Measurements from ENCODE around the gene ANO5. TPM values are rescaled to one million over a fixed set of nuclear protein-coding genes. Genes with fewer than 3 reads are reported as not detected.

The ANO5 gene
- polyA plus RNA-seq, 1 experiment, result not detected

- H3K4me3 ChIP-seq (ENCODE audit: low read depth, low read length), result no peak overlapping the region
- DNase-seq (ENCODE audit: low read depth), result no peak
- no peak for TF ChIP-seq CTCF (IDR thresholded peaks at IDR 0.05; ENCODE audit: insufficient read depth, low read depth, low read length)
- ChIA-PET CTCF (no interaction called here), POLR2A (no interaction called here)
- H3K36me3 ChIP-seq (ENCODE audit: control insufficient read depth, insufficient read depth, low read length), result no peaks in the 10 kb centered on the region
- no peaks in the 10 kb centered on the region for H3K27me3 ChIP-seq (ENCODE audit: control insufficient read depth, insufficient read depth, low read length)
Measured at GRCh38 chr11:22197139-22198005, 4.5 kb downstream of the ANO5 start.

DNA sequence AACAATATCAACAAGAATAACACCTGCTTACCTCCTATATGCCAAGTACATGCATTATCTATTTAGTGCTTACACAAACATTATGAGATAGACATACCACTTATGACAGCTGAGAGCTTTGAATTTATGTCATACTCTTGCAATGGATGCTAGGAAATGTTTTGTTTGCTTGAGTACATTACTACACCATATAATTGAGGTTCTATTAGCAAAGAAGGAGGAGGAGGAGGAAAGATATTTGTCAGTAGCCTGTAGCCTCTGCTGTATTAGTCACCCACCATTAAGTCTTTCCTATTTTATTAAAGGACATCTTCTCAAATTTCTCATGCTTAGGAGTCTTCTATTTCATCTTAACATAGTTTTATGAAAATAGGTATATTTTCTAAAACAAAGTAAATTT lies 6.4 kb downstream of the ANO5 start:
- DNase-seq (ENCODE audit: low read depth), result no peak
- CTCF ChIA-PET, result no interaction called here
- H3K36me3 ChIP-seq (ENCODE audit: control insufficient read depth, insufficient read depth, low read length), result no peaks in the 10 kb centered on the region
- H3K27me3 ChIP-seq (ENCODE audit: control insufficient read depth, insufficient read depth, low read length), result no peaks in the 10 kb centered on the region
- no peak overlapping the region for H3K4me3 ChIP-seq (ENCODE audit: low read depth, low read length)
- TF ChIP-seq CTCF (IDR thresholded peaks at IDR 0.05; ENCODE audit: insufficient read depth, low read depth, low read length), result no peak
- POLR2A ChIA-PET, result no interaction called here

GRCh38 chr11:22203281-22203680 lies 10.4 kb downstream of the ANO5 start:
- Histone ChIP-seq H3K27me3 (ENCODE audit: control insufficient read depth, insufficient read depth, low read length) (no peaks in the 10 kb centered on the region), H3K36me3 (ENCODE audit: control insufficient read depth, insufficient read depth, low read length) (no peaks in the 10 kb centered on the region), H3K4me3 (ENCODE audit: low read depth, low read length) (no peak overlapping the region)
- no peak for DNase-seq (ENCODE audit: low read depth)
- ChIA-PET POLR2A (no interaction called here), CTCF (no interaction called here)
- TF ChIP-seq CTCF (IDR thresholded peaks at IDR 0.05; ENCODE audit: insufficient read depth, low read depth, low read length), result no peak

DNA sequence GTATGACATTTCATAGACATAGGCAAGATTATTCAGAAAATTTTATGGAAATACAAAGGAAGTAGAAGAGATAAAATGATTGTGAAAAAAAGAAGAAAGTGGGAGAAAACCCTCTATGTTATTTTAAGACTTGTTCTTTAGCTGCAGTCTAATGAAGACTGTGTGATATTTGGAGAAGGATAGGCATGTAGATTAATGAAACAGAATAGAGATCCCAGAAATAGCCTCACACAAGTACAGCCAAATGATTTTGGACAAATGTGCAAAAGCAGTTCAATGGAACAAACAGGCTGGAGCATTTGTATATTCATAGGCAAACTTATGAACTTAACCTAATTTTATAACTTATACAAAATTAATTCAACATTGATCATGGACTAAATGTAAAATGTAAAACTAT lies 14.3 kb downstream of the ANO5 start:
- Histone ChIP-seq H3K27me3 (ENCODE audit: control insufficient read depth, insufficient read depth, low read length) (no peaks in the 10 kb centered on the region), H3K36me3 (ENCODE audit: control insufficient read depth, insufficient read depth, low read length) (no peaks in the 10 kb centered on the region), H3K4me3 (ENCODE audit: low read depth, low read length) (no peak overlapping the region)
- TF ChIP-seq CTCF (IDR thresholded peaks at IDR 0.05; ENCODE audit: insufficient read depth, low read depth, low read length), result no peak
- DNase-seq (ENCODE audit: low read depth), result no peak
- CTCF ChIA-PET, result no interaction called here
- POLR2A ChIA-PET, result no interaction called here

DNA sequence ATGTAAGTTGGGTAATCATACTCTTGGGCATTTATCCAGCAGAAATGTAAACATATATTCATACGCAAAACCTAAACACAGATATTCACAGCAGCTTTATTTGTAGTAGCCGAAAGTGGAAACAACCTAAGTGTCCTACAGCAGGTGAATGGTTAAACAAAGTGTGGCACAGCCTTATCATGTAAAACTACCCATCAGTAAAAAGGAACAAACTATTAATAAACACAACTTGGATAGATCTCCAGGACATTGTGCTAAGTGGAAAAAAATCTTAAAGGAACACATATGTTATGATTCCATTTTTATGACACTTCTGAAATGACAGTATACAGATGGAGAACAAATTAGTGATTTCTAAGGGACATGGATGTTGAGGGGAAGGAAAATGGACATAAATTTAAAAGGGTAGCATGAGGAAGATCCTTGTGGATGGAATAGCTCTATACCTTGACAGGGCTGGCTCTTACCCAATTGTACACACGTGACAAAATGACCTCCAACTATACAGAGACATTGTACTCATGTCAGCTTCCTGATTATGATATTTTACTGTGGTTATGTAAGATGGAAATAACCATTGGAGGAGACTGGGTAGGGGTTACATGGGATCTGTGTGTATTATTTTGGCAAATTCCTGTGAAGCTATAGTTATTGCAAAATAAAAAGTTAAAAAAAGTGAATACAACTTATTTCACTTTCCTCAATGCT lies 15.4 kb downstream of the ANO5 start:
- no peak for DNase-seq (ENCODE audit: low read depth)
- POLR2A ChIA-PET, result no interaction called here
- Histone ChIP-seq H3K4me3 (ENCODE audit: low read depth, low read length) (no peak overlapping the region), H3K36me3 (ENCODE audit: control insufficient read depth, insufficient read depth, low read length) (no peaks in the 10 kb centered on the region), H3K27me3 (ENCODE audit: control insufficient read depth, insufficient read depth, low read length) (no peaks in the 10 kb centered on the region)
- CTCF ChIA-PET, result no interaction called here
- no peak for TF ChIP-seq CTCF (IDR thresholded peaks at IDR 0.05; ENCODE audit: insufficient read depth, low read depth, low read length)
